Liver (tissue), 9 donors: Measurements from ENCODE around the gene TRIO. TPM values are rescaled to one million over a fixed set of nuclear protein-coding genes. Genes with fewer than 3 reads are reported as not detected.

Source experiments
- DNase-seq: peaks from one replicate; pipeline ENCODE4 v3.0.0-alpha.2; 2017; ENCODE audit warnings: low spot score
- H3K27ac ChIP-seq, 2 donors: one replicate each; pipeline ENCODE4 v1.7.0; 2013; ENCODE audit warnings: inconsistent platforms in 2 of 2, low read length in 2 of 2, control low read depth in 1 of 2, low read depth in 1 of 2, mild to moderate bottlenecking in 1 of 2
- H3K27me3 ChIP-seq, 4 donors: one replicate each; pipeline versions ENCODE4 v1.6.1 to v1.7.0; 2013; ENCODE audit warnings: low read length in 3 of 4, inconsistent platforms in 1 of 4, mild to moderate bottlenecking in 1 of 4, moderate library complexity in 1 of 4; ENCODE audit not compliant: control insufficient read depth in 4 of 4, insufficient read depth in 4 of 4
- H3K36me3 ChIP-seq, 4 donors: one replicate each; pipeline versions ENCODE4 v1.6.1 to v1.7.0; 2013; ENCODE audit warnings: low read length in 3 of 4, mild to moderate bottlenecking in 3 of 4, low read depth in 1 of 4, moderate library complexity in 1 of 4; ENCODE audit not compliant: control insufficient read depth in 4 of 4, insufficient read depth in 3 of 4
- H3K4me1 ChIP-seq, 4 donors: one replicate each; pipeline versions ENCODE4 v1.6.1 to v1.7.0; 2013; ENCODE audit warnings: low read length in 3 of 4, mild to moderate bottlenecking in 3 of 4, moderate library complexity in 1 of 4; ENCODE audit not compliant: control insufficient read depth in 4 of 4, insufficient read depth in 4 of 4
- H3K4me3 ChIP-seq, 3 donors: one replicate each; pipeline versions ENCODE4 v1.6.1 to v1.7.0; 2013; ENCODE audit warnings: low read length in 3 of 3, control low read depth in 1 of 3, low read depth in 1 of 3, mild to moderate bottlenecking in 1 of 3
- H3K9ac ChIP-seq, 2 donors: one replicate each; pipeline ENCODE4 v1.7.0; 2013; ENCODE audit warnings: low read length in 2 of 2, mild to moderate bottlenecking in 2 of 2, moderate library complexity in 2 of 2, control low read depth in 1 of 2, low read depth in 1 of 2
- H3K9me3 ChIP-seq, 4 donors: one replicate each; pipeline versions ENCODE4 v1.6.1 to v1.7.0; 2013; ENCODE audit warnings: low read length in 3 of 4; ENCODE audit not compliant: control insufficient read depth in 4 of 4
- FOXA1 ChIP-seq: IDR thresholded peaks from 2 replicates; pipeline ENCODE4 v1.6.1; 2016; ENCODE audit warnings: antibody characterized with exemption
- FOXA2 ChIP-seq: IDR thresholded peaks from 2 replicates; pipeline ENCODE4 v1.6.1; 2016; ENCODE audit warnings: antibody characterized with exemption
- GABPA ChIP-seq, 2 donors: IDR thresholded peaks in 1 of 2; conservative IDR thresholded peaks in 1 of 2; 2 replicates each; pipeline ENCODE4 v1.6.1; 2016; ENCODE audit warnings: antibody characterized with exemption in 2 of 2, mild to moderate bottlenecking in 1 of 2, moderate library complexity in 1 of 2
- HNF4A ChIP-seq, 2 donors: conservative IDR thresholded peaks; 2 replicates each; pipeline ENCODE4 v1.6.1; 2016; ENCODE audit warnings: antibody characterized with exemption in 2 of 2, mild to moderate bottlenecking in 2 of 2
- MAX ChIP-seq: IDR thresholded peaks from 2 replicates; pipeline ENCODE4 v1.6.1; 2016; ENCODE audit warnings: antibody characterized with exemption
- NR2F2 ChIP-seq: IDR thresholded peaks from 2 replicates; pipeline ENCODE4 v1.6.1; 2016; ENCODE audit warnings: antibody characterized with exemption
- RAD21 ChIP-seq, 2 donors: IDR thresholded peaks; 2 replicates each; pipeline ENCODE4 v1.6.1; 2016; ENCODE audit warnings: antibody characterized with exemption in 2 of 2, mild to moderate bottlenecking in 2 of 2
- RXRA ChIP-seq, 2 donors: IDR thresholded peaks; 2 replicates each; pipeline ENCODE4 v1.6.1; 2017 to 2018; ENCODE audit warnings: antibody characterized with exemption in 2 of 2, mild to moderate bottlenecking in 1 of 2
- SP1 ChIP-seq: IDR thresholded peaks from 2 replicates; pipeline ENCODE4 v1.6.1; 2018; ENCODE audit warnings: antibody characterized with exemption, mild to moderate bottlenecking
- TAF1 ChIP-seq: conservative IDR thresholded peaks from 2 replicates; pipeline ENCODE4 v1.6.1; 2016; ENCODE audit warnings: antibody characterized with exemption, mild to moderate bottlenecking
- YY1 ChIP-seq: IDR thresholded peaks from 2 replicates; pipeline ENCODE4 v1.6.1; 2016; ENCODE audit warnings: antibody characterized with exemption, mild to moderate bottlenecking
- WGBS: extraction: QIAGEN DNeasy Blood & Tissue Kit; methylation state at CpG from one replicate; pipeline ENCODE4 v1.1.7; 2013; 5-methylcytosine and 5-hydroxymethylcytosine counted together
- polyA plus RNA-seq, 2 donors: library from polyadenylated mRNA; stranded (reverse) in 1 of 2; unstranded in 1 of 2; fragments of 200-250 nt in 1 of 2; fragments of >200 nt in 1 of 2; fragmentation: Nextera tagmentation in 1 of 2; extraction: Ambion mirVana in 1 of 2; gene quantifications; one replicate each; pipeline versions ENCODE4 v1.2.1 to v1.2.3, GENCODE V29; 2013 to 2015
- total RNA-seq, 2 donors: library from RNA; depleted of rRNA; stranded (reverse); fragments of >200 nt; gene quantifications; one replicate each; pipeline ENCODE4 v1.2.3, GENCODE V29; 2014
- TF ChIP-seq, protein P1 (sequence below): fragments of 150-350 bp; IDR thresholded peaks from 2 replicates; pipeline ENCODE4 v1.5.1; 2017; ENCODE audit warnings: improper control_type of control experiment, low read depth, low read length; ENCODE audit not compliant: missing input control
- TF ChIP-seq, protein P2 (sequence below): IDR thresholded peaks from 2 replicates; pipeline ENCODE4 v1.6.1; 2016; ENCODE audit warnings: antibody characterized with exemption, mild to moderate bottlenecking
- TF ChIP-seq, protein P3 (sequence below): IDR thresholded peaks from 2 replicates; pipeline ENCODE4 v1.6.1; 2016; ENCODE audit warnings: antibody characterized with exemption
- TF ChIP-seq, protein P4 (sequence below): IDR thresholded peaks from 2 replicates; pipeline ENCODE4 v1.6.1; 2016; ENCODE audit warnings: antibody characterized with exemption
- donor health status: healthy.
- donor health status: healthy.
- donor health status: healthy.
- donor health status: healthy.
- donor health status: healthy.

TRIO gene
- total and polyA plus RNA-seq, 4 donors = 8.5 to 86.2 (median 16.0) TPM

- H3K27me3 ChIP-seq = no peaks in the 10 kb centered on the region
- H3K4me1 ChIP-seq = no peaks in the 10 kb centered on the region
- H3K36me3 ChIP-seq = peaks cover 2 to 22% (median 17%) of the 10 kb centered on the region in 4 donors
- WGBS = 93% methylated on average over 12 of the region's 12 CpGs
- DNase-seq = no peak
- TF ChIP-seq, protein P1, sequence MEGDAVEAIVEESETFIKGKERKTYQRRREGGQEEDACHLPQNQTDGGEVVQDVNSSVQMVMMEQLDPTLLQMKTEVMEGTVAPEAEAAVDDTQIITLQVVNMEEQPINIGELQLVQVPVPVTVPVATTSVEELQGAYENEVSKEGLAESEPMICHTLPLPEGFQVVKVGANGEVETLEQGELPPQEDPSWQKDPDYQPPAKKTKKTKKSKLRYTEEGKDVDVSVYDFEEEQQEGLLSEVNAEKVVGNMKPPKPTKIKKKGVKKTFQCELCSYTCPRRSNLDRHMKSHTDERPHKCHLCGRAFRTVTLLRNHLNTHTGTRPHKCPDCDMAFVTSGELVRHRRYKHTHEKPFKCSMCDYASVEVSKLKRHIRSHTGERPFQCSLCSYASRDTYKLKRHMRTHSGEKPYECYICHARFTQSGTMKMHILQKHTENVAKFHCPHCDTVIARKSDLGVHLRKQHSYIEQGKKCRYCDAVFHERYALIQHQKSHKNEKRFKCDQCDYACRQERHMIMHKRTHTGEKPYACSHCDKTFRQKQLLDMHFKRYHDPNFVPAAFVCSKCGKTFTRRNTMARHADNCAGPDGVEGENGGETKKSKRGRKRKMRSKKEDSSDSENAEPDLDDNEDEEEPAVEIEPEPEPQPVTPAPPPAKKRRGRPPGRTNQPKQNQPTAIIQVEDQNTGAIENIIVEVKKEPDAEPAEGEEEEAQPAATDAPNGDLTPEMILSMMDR = no peak
- TF ChIP-seq YY1 (no peak), FOXA1 (no peak), NR2F2 (no peak), GABPA (IDR thresholded peaks at IDR 0.05 in 1 of 2, conservative IDR thresholded peaks at IDR 0.05 in 1 of 2) (no peak), FOXA2 (no peak)
- H3K4me3 ChIP-seq = no peak overlapping the region
- H3K27ac ChIP-seq = no peak overlapping the region
- no peak overlapping the region for H3K9ac ChIP-seq
- no peaks in the 10 kb centered on the region for H3K9me3 ChIP-seq
Observed at GRCh38 chr5:14292766-14293658, 149.9 kb downstream of the TRIO start.

DNA sequence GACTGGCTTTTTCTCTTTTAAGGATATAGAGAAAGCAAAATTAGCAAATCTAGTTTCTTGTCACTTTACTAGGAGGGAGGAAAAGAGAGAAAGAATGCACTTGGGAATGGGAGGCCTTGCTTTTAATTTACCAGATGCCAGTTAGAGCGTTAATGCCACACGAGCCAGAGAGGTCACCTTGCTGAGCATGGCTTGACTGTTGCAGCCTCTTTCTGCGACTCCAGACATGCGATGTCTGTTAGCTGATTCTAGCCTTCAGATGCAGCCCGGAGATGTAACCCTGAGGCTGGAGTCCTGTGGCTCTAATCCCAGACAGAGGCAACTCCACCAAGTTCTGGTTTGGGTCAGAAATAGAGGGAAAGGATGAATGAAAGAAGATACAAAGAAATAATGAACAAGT, 152.5 kb downstream of the TRIO start:
- WGBS = 95% methylated on average over 5 of the region's 5 CpGs
- Histone ChIP-seq H3K36me3 (peaks cover 2 to 28% (median 20%) of the 10 kb centered on the region in 4 donors), H3K4me3 (no peak overlapping the region), H3K27me3 (no peaks in the 10 kb centered on the region), H3K27ac (no peak overlapping the region), H3K9ac (no peak overlapping the region), H3K9me3 (no peaks in the 10 kb centered on the region), H3K4me1 (no peaks in the 10 kb centered on the region)
- no peak for DNase-seq
- TF ChIP-seq MAX (no peak), GABPA (IDR thresholded peaks at IDR 0.05 in 1 of 2, conservative IDR thresholded peaks at IDR 0.05 in 1 of 2) (no peak), YY1 (no peak), TAF1 (no peak), RAD21 (IDR thresholded peaks at IDR 0.05) (no peak), RXRA (IDR thresholded peaks at IDR 0.05) (no peak), NR2F2 (no peak), SP1 (no peak), HNF4A (conservative IDR thresholded peaks at IDR 0.05) (no peak)
- TF ChIP-seq, protein P2, sequence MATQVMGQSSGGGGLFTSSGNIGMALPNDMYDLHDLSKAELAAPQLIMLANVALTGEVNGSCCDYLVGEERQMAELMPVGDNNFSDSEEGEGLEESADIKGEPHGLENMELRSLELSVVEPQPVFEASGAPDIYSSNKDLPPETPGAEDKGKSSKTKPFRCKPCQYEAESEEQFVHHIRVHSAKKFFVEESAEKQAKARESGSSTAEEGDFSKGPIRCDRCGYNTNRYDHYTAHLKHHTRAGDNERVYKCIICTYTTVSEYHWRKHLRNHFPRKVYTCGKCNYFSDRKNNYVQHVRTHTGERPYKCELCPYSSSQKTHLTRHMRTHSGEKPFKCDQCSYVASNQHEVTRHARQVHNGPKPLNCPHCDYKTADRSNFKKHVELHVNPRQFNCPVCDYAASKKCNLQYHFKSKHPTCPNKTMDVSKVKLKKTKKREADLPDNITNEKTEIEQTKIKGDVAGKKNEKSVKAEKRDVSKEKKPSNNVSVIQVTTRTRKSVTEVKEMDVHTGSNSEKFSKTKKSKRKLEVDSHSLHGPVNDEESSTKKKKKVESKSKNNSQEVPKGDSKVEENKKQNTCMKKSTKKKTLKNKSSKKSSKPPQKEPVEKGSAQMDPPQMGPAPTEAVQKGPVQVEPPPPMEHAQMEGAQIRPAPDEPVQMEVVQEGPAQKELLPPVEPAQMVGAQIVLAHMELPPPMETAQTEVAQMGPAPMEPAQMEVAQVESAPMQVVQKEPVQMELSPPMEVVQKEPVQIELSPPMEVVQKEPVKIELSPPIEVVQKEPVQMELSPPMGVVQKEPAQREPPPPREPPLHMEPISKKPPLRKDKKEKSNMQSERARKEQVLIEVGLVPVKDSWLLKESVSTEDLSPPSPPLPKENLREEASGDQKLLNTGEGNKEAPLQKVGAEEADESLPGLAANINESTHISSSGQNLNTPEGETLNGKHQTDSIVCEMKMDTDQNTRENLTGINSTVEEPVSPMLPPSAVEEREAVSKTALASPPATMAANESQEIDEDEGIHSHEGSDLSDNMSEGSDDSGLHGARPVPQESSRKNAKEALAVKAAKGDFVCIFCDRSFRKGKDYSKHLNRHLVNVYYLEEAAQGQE = no peak
- TF ChIP-seq, protein P3, sequence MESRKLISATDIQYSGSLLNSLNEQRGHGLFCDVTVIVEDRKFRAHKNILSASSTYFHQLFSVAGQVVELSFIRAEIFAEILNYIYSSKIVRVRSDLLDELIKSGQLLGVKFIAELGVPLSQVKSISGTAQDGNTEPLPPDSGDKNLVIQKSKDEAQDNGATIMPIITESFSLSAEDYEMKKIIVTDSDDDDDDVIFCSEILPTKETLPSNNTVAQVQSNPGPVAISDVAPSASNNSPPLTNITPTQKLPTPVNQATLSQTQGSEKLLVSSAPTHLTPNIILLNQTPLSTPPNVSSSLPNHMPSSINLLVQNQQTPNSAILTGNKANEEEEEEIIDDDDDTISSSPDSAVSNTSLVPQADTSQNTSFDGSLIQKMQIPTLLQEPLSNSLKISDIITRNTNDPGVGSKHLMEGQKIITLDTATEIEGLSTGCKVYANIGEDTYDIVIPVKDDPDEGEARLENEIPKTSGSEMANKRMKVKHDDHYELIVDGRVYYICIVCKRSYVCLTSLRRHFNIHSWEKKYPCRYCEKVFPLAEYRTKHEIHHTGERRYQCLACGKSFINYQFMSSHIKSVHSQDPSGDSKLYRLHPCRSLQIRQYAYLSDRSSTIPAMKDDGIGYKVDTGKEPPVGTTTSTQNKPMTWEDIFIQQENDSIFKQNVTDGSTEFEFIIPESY = no peak
- TF ChIP-seq, protein P4, sequence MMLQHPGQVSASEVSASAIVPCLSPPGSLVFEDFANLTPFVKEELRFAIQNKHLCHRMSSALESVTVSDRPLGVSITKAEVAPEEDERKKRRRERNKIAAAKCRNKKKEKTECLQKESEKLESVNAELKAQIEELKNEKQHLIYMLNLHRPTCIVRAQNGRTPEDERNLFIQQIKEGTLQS = no peak
